HK-2 (cell line): ENCODE measurements around the gene CROCC2.

Experiments used
- DNase-seq: peaks from one replicate; pipeline ENCODE4 v3.0.0-alpha.2; 2018; ENCODE audit not compliant: unreplicated experiment

CROCC2 gene

DNA sequence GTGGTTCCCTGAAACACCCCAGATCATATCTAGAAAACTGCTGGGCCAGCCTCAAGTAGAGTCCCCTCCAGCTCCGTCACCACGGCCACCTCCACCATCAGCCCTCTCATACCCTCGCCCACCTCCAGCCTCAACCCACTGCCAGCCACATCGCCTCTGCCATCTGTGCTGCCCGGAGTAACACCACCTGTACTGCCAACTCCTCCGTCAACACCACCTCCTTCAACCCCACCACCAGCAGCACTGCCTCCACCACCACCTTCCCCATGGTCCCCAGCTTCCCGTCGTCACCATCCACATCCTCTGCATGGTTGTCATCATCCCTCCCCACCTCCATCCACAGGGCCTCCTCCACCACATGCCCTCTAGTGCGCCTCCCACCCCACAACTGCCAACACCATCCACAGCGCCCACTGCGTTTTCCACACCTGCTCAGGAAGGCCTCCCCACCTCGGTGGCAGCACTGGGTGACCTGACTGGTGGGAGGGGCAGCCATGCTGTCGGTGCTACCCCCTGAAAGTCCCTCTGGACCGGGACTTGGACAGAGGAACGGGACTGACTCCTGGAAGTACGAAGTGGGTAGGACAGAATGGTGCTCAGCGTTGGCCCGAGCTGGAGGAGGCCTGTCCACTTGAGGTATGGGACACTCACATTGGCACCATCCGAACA, 93.9 kb downstream of the CROCC2 start:
- DNase-seq = no peak

DNA sequence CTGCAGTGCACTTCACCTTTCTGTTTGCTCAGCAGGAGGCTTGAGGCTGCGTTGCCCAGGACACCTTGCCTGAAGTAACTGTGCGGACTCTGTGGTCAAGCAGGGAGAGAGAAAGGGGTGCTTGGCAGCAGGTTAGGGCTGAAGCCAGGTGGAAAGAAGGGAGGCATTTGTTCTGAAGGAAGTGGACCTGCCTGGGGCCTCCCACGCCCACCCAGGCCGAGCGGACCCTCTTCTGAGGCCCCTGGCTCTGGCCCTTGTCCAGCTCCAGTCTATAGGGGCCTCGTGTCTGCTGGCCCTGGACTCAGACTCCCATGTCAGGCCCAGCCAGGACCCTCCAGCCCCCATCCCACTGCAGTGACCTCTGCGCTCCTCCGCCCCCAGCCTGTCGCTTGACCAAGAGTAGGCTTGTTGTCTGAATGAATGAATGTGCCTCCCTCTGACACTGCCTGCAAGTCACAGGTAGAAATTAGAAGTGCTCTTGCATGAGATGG, 94.7 kb downstream of the CROCC2 start:
- no peak for DNase-seq

DNA sequence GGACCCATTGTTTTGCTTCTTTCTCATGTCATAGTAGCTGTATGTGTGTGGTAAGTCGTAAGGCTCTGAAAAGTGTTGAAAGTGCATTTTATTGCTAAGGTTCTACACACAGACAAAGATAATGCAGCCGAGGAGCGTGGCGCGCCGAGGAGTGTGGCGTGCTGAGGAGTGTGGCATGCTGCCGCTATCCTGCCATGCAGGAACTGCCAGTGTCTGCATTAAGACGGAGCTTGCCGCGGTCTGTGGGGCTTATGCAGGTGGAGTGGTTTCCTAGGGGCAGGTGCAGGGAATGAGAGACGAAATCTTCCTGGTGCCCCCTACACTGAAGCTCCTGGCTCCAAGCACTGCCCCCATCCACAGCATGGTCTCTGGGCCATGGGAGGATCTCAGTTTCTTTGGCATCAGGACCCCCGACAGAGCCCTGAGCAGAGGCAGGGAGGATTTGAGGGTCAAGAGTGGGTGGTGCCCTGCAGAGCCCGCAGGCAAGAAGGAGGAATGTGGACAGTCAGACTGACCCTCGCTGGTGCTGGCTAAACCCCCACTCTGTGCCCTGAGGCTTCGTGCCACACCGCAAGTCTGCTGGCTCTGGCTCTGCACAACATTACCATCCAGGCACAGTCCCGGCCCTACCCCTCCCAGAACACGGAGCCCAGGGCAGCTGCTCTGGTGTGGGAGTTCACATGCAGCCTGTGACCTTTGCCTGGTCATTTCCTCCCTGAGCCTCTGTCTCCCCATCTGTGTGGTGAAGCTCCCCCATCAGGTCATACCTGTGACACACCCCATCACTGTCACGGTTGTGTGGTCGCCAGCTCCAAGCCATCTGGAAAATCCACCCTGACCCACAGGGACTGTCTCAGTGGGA, 95.5 kb downstream of the CROCC2 start:
- DNase-seq = no peak

DNA sequence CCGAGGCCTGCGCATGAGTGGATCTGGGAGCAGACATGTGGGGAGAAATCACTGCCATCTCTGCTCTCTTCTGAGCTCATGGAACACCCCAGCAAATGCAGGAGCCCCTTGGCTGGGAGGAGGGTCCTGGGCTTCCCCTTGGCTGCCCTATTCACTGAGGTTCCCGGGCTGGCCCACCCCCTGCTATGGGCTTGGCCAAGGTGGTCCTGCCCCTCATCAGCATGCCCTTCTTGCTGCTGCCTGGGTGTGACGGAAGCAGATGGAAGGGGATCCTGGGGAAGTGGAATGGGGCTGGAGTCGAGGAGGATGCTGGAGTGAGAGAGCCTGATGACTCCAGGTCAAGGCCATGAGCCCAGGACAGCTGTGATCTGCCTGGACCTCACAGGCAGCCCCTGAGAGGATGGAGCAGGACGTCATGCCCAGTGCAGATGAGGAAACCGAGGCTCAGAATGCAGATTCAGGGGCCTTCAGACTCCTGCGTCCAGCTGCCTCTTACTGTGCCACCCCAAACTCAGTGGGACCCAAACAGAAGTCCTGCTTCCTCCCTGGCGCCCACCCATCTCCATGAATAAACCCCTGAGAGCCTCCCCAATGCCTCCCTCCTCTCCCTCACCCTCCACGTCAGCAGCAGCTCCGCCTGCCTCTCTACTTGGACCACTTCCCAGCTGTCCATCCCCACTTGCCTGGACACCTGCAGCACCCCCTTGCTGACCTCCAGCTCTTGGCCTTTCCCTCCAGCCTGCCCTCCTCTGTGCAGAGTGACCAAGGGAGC, 96.3 kb downstream of the CROCC2 start:
- no peak for DNase-seq

DNA sequence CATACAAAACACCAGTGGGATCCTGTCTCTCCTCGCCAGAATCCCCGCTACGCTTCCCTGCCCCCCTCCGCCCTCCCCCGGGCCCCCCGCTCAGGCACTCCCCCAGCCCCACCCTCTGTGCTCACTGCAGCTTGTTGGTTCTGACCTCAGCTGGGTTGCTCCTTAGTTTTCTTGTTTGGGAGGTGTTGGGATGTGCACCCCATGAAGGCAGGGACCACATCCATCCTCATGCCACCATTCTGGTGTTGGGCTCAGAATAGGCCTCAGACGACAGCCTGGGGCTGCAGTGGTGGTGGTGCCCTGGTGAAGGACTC, 96.9 kb downstream of the CROCC2 start:
- DNase-seq = no peak

DNA sequence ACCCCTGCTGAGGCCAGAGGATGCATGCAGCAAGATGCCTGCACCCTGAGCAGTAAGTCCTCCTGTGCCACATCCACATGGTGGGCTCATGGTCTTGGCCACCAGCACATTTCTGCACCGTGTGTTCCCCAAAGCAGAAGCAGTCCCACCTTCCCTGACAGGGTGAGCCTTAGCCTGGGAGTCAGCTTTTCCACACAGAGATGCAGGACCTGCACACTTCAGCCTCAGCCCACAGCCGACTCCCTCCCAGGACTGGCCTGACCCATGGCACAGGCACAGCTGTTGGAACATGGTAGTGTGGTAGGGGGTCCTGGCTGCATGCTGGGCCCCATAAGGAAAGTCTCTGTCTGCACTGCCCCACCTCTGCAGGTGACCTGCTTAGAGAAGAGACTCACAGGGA, 97.2 kb downstream of the CROCC2 start:
- no peak for DNase-seq

DNA sequence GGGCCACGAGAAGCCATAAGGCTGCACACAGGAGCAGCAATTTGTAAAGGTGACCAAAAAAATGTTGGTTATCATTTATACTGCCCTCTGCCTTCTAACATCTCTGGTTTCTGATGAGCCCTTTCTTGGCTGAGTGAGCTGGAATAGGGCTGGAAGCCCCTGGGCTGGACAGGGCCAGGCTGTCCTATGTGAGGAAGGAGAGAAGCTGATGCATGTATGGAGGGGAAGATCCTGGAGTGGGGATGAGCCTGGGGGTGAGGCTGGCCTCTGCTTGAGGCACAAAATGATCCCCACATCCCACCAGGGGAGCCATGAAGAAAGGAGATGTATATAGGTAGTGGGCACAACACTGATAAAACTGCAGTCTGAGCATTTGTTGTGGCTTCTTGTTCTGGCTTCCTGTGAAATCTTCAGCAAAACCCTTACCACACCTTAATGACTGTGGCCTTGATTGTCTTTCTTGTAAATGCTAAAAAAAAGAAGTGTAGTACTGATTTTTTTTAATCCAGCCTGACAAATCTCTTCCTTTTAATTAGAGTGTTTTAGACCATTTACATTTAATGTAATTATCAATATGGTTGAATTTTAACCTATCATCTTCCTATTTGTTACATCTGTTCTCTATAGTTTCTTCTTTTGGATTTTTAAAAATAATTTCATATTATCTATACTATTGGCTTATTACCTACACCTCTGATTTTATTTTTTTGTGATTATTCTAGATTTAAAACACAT, 97.9 kb downstream of the CROCC2 start:
- no peak for DNase-seq

DNA sequence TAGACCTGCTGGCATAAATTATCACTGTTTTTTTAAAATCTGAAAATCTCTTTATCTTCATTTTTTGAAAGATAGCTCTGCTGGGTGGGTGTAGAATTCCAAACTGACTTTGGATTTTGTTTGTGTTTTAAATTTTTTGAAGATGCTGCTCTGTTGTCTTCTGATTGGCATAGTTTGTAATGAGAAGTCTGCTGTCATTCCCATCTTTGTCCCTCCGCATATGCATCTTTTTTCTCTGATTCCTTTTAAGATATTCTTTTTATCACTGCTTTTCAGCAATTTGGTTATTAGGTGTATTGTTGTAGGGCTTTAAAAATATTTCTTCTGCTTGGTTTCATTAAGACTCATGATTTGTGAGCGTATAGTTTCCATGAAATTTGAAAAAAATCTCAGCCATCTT, 99.4 kb downstream of the CROCC2 start:
- no peak for DNase-seq

DNA sequence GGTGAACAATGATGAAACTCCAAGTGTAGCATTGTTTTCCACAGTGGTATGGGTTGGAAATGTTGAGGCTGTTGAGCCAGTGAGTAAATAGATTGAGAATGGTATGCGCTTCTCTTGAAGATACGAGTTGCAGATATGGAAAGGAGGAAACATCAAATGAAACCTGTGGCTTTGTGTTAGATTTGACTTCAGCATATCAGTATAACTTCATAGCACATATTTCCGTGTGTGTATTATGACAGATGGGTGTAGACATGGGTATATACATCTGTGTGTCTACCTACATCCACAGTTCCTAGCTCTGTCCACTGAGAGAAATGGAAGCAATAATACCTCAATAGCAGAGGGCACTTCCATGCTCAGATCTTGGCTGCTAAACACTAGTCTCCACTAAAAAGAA, 100.3 kb downstream of the CROCC2 start:
- DNase-seq = no peak

DNA sequence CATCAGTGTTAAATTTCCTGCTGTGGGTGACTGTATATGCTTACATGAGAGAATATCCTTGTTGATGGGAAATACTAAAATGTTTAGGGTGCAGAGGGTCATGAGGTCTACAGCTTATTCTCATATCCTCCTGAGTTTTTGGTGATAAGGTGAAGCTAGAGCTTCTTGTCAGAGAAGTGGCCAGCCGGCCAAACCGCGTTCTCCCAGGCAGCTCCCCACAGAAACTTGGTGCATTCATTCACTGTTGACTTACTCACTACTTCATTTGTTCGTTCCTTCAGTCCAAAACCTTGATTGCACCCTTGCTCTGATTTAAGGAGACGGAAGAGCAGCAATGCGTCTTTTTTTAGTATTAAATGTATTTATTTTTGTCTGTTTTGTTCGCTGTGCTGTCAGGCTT, 101.0 kb downstream of the CROCC2 start:
- DNase-seq = no peak

DNA sequence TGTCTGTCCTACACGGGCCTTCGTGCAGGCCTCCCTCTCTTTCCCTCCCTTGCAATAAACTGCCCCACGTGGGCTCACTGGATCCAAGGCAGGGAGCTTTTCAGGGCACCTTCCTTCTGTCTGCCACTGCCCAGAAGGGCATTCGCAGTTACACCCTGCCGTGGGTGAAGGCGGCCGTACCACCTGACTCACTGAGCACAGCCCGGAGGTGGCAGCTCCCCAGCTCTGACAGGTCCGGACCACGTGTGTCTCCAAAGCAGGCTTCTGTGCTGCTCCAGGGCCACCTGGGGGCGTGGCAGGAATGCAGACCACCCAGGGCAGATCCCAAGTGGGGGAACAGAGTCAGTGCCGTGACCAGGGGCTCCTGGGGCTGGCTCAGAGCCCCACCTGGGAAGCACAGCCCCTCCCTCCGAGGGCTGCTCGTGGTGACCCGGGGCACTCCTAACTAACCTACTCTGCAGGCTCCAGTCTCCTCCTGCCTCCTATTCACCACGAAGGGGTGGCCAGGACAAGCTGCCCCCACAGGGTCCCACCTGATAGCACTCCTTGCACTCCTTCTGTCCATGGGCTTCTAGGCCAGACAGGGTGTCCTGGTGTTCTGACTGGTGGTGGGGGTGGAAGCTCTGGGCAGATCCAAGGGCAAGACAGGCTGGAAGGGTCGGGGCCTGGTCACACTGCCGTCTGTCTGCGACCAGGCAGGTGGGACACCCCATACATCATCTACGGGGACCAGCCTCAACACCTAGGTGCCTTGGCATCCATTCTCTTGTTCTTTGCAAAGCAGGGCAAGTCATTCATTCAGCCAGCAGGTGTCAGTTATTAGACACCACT, 102.0 kb downstream of the CROCC2 start:
- DNase-seq = no peak

DNA sequence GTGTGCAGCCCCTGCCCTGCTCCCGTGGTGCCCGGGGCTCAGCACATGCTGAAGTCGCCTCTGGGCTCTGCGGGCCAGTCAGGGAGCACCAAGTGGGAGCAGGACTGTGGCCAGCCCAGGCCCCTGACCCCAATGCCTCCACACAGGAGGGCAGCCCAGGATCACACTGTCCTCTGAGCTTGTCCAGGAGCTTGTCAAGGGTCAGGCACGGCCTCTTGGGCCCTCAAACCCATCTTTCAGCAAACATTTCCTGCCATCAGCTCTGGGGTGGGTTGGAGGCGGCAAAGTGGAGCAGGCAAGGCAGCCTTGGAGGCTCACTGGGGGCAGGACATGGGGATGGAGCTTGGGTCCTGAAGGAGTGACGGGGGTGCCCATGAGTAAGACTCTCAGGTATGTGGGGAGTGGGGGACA, 102.6 kb downstream of the CROCC2 start:
- DNase-seq = no peak

DNA sequence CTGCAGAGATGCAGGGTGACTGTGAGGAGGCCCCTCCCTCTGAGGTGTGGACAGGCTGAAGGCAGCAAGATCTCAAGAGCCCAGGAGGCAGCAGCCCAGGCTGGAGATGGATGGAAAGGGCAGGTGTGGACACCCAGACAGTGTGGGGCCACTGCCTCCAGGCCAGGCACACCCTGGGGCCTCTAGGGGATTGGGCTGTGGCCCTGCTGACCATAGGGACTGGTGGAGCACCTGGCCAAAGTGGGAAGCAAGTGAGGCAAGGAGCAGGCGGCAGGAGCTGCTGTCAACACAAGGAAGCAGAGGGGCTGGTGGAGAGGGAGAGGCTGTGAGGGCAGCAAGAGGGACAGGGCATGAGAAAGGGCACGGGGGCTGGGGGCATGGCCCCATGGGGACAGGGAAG, 103.1 kb downstream of the CROCC2 start:
- no peak for DNase-seq

DNA sequence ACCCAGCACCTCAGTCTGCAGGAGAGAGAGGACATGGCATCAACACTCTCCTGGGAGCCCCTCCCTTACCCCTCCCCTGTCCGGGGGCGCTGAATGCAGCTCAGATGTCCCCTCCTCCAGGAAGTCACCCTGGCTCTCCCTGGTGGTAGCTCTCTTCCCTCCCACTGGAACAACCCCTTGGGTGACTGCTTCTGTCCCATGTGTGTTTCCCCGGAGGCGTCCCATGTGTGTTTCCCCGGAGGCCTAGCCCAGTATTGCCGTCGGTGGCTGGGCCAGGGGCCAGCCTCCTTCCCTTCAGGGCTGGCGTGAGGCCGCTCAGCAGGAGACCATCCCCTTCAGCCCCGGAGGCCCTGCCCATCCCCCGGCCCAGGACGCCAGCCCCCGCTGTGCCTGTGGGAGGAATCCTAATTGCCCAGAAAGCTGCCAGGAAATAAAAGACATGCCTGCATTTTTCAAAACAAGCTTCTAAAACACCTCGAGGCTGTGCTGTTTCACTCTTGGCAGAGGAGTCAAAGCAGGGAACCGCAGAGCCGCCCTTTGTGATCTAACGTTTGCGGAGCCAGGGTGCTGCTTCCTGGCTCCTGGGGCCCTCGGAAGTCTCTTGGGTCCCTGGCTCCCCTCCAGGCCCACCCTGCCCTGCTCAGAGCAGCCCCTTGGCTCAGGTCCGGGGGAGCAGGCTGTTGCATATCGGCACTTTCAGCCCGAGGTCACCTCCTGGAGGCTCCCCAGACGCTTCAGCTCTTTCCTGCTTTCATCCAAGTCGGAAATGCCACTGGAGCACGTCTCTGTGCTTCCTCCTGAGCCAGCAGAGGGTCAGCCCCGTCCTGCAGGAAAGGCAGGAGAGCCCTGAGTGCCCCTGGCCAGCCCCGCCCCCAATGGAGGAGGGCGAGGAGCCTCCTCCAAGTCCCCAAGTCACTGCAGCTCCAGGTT, 103.7 kb downstream of the CROCC2 start:
- no peak for DNase-seq

DNA sequence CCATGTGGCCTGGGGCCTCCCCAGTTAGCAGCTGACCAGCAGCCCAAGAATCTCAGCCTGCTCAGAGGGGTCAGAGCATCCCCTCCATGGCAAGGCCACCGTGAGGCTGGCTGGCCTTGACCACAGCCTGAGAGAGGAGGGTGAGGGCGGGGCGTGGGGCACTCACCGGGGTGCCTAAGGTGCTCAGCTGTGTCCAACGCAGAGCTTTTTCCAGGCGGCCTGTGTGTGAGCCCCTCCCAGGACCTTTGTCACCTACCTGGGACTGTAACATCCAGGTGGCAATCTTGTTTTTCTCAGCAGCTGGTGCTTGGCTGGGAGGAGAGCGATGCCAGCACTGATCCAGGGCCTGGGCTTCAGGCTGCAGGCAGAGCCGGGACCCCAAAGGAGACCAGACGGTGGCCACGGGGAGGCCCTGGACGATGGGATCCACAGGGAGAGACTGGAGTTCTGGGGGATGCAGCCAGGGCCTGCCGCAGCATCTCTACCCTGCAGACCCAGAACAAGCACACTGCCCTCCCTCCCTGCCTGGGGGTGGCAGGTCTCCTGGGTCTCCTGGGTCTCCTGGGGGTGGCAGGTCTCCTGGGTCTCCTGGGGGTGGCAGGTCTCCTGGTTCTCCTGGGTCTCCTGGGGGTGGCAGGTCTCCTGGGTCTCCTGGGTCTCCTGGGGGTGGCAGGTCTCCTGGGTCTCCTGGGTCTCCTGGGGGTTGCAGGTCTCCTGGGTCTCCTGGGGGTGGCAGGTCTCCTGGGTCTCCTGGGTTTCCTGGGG, 104.6 kb downstream of the CROCC2 start:
- no peak for DNase-seq

DNA sequence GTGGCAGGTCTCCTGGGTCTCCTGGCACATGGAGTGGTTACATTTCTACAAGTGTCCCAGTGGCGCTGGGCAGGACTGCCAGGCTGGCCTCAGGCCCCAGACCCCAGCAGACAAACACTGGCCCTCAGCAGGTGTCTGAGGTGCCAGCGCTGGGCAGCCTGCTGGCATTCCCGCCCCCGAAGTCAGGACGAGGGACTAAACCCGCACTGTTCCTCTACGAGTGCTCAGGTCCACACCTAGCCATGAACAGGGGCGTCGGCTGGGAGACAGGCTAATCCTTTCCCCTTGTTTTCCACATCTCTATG, 105.1 kb downstream of the CROCC2 start:
- no peak for DNase-seq

DNA sequence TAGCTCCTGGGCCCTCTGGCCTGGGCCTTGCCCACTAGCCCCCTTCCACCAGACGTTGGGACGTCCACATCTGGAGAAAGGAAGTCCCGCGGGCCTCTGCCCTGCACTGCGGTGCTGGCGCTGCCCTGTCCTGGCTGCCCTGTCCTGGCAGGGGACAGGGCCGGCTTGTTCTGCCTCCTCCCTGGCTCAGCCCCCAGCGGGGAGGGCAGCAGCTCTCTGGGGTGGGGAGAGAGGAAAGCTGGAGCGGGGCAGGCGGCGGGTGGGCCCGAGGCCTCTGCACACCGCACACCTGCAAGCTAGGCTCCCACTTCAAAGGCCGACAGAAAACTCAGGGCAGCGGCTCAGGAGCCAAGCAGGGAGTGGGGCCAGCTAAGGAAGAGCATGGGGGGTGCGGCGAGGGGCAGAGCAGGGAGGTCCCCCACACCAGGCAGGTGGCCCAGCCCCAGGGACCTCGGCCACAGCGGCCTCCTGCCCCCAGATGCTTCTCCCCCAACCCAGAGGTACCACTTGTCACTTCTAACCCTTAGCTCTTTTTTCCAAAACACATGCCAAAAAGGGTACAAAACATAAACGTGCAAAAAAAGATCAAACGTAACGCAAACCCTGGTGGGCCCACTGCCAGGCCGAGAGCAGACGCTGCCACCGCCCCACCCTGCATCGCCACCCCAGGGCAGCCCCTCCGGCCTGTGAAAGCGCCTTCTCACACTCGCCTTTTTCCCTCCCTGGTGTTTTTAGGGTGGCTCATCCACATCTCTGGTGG, 105.8 kb downstream of the CROCC2 start:
- DNase-seq = no peak

DNA sequence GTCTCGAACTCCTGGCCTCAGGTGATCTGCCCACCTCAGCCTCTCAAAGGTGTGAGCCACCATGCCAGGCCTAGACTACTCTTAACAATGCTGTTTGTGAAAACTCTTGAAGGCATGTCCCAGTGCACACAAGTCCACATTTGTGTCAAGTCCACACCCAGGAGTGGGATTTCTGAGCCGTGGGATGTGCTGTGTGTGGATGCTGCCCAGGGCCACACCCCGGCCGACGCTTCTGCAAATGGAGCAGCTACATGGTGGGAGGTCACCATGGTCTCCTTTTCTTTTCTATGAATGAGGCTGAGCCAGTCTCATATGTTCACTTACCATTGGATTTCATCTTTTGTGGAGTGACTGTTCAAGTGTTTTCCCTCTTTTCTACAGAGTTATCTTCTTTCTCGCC, 108.1 kb downstream of the CROCC2 start:
- no peak for DNase-seq

DNA sequence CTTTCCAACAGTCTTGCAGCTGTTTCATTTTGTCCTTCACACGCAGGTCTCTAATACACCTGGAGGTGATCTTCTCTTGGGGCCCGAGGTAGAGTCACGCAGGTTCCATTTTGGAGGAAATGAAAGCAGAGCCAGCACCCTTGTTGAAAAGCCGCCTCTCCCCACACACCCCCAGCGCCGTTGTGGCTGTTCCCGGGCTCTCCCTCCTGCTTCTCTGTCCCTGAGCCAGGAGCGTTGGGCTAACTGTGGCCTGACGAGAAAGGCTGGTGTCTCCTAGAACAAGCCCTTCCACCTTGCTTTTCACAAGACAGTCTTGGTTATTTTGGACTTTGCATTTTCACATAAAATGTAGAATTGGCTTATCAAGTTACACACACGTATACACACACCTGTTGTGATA, 108.6 kb downstream of the CROCC2 start:
- DNase-seq = no peak
